SH-SY5Y (cell line): Measurements from ENCODE around the gene PTPRC.

Experiments
- GATA2 ChIP-seq: IDR thresholded peaks from 2 replicates; pipeline ENCODE4 v1.6.1; 2011; ENCODE audit warnings: mild to moderate bottlenecking, low read depth, low read length
- GATA3 ChIP-seq: IDR thresholded peaks from 2 replicates; pipeline ENCODE4 v1.6.1; 2011; ENCODE audit warnings: low read depth, mild to moderate bottlenecking, low read length, moderate library complexity

DNA sequence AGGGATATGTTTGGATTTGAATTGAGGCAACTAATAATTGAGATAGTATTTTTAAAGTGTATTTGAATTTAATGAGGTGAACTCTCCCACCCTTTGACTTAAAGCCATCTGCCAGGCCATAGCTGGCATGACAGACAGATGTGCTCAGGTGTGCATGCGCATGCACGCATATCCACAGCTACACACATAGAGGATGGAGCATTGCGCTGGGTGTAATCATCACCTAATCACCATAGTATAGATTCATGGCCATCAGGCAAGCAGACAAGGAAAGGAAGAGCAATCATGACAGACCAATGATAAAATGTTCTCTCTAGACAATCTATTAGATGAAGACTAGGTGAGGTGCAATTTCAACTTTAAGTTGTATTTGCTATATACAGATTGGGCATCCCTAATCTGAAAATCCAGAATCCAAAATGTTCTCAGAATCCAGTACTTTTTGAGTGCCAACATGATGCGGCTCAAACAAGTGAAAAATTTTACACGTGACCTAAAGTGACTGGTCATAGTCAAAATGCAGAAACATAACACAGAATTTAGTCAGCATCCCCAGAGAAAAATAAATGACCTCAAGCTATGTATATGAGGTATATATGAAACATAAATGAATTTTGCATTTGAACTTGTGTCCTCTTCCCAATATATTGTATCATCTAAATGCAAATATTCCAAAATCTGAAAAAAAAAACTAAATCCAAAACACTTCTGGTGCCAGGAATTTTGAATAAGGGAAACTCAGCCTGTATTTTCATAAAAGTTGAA is 70.1 kb downstream of the PTPRC start:
- no peak for TF ChIP-seq GATA2
- no peak for TF ChIP-seq GATA3
